MCF 10A (cell line): ENCODE measurements around the gene ARSD. TPM values are rescaled to one million over a fixed set of nuclear protein-coding genes. Genes with fewer than 3 reads are reported as not detected.

ENCODE experiments used
- BruUV-seq: library from RNA; stranded (reverse); fragments of 400-500 nt; replicated peaks from 2 replicates; lab custom pipeline; 2021; lab: Mats Ljungman, UMichigan
- CTCF ChIA-PET: fragments of 300-600 bp; sonication (Branson Sonifier 250); formaldehyde crosslinking; extraction: SDS; loops from one replicate; lab custom pipeline; 2021; ENCODE audit warnings: antibody characterized with exemption, inconsistent platforms; lab: Yijun Ruan, JAX
- POLR2A ChIA-PET: fragments of 300-600, 350-650 bp; sonication (Branson Sonifier 250); formaldehyde crosslinking; extraction: SDS; loops from one replicate; lab custom pipeline; 2020; ENCODE audit warnings: antibody characterized with exemption, inconsistent platforms; lab: Yijun Ruan, JAX
- DNase-seq: peaks from one replicate; pipeline ENCODE4 v3.0.0-alpha.2; 2018; ENCODE audit not compliant: unreplicated experiment
- H3K27ac Mint-ChIP-seq: one replicate; pipeline ENCODE4 v1.8.0; 2022; ENCODE audit warnings: mild to moderate bottlenecking, low read depth, mixed read lengths; ENCODE audit not compliant: unreplicated experiment
- H3K27me3 Mint-ChIP-seq: one replicate; pipeline ENCODE4 v1.8.0; 2022; ENCODE audit warnings: mixed read lengths; ENCODE audit not compliant: insufficient read depth, unreplicated experiment
- H3K36me3 Mint-ChIP-seq: one replicate; pipeline ENCODE4 v1.8.0; 2022; ENCODE audit warnings: mild to moderate bottlenecking, moderate library complexity, mixed read lengths; ENCODE audit not compliant: insufficient read depth, unreplicated experiment
- H3K4me1 Mint-ChIP-seq: one replicate; pipeline ENCODE4 v1.8.0; 2022; ENCODE audit warnings: mixed read lengths; ENCODE audit not compliant: insufficient read depth, unreplicated experiment
- H3K4me3 Mint-ChIP-seq: one replicate; pipeline ENCODE4 v1.8.0; 2022; ENCODE audit warnings: mild to moderate bottlenecking, moderate library complexity, mixed read lengths; ENCODE audit not compliant: unreplicated experiment
- H3K9me3 Mint-ChIP-seq: one replicate; pipeline ENCODE4 v1.8.0; 2022; ENCODE audit warnings: mixed read lengths; ENCODE audit not compliant: unreplicated experiment
- intact Hi-C: fragments of 100-400 bp; cut with micrococcal nuclease; formaldehyde crosslinking; loops from 2 replicates; pipeline ENCODE4 v1.14.1; 2022
- total RNA-seq: library from RNA; stranded (reverse); gene quantifications from 2 replicates; pipeline ENCODE4 v1.2.3, GENCODE V29; 2022
- TF ChIP-seq, protein P1 (sequence below): fragments of 200-600 bp; IDR thresholded peaks from one replicate; pipeline ENCODE4 v1.8.0; 2022; ENCODE audit warnings: antibody characterized with exemption, mild to moderate bottlenecking; ENCODE audit not compliant: unreplicated experiment

ARSD gene
- total RNA-seq, 1 experiment from 2014 or later = 21.5 TPM

GRCh38 chrX:2867206-2867605 lies 61.9 kb downstream of the ARSD start:
- Mint-ChIP-seq H3K27ac (no peak overlapping the region), H3K36me3 (peaks cover 6% of the 10 kb centered on the region), H3K27me3 (peaks cover 30% of the 10 kb centered on the region), H3K9me3 (no peaks in the 10 kb centered on the region), H3K4me1 (no peaks in the 10 kb centered on the region), H3K4me3 (no peak overlapping the region)
- no TSS peak for BruUV-seq
- intact Hi-C loops = no loop called here
- CTCF ChIA-PET = no interaction called here
- TF ChIP-seq, protein P1, sequence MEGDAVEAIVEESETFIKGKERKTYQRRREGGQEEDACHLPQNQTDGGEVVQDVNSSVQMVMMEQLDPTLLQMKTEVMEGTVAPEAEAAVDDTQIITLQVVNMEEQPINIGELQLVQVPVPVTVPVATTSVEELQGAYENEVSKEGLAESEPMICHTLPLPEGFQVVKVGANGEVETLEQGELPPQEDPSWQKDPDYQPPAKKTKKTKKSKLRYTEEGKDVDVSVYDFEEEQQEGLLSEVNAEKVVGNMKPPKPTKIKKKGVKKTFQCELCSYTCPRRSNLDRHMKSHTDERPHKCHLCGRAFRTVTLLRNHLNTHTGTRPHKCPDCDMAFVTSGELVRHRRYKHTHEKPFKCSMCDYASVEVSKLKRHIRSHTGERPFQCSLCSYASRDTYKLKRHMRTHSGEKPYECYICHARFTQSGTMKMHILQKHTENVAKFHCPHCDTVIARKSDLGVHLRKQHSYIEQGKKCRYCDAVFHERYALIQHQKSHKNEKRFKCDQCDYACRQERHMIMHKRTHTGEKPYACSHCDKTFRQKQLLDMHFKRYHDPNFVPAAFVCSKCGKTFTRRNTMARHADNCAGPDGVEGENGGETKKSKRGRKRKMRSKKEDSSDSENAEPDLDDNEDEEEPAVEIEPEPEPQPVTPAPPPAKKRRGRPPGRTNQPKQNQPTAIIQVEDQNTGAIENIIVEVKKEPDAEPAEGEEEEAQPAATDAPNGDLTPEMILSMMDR = no peak
- DNase-seq = no peak
- POLR2A ChIA-PET = no interaction called here

DNA sequence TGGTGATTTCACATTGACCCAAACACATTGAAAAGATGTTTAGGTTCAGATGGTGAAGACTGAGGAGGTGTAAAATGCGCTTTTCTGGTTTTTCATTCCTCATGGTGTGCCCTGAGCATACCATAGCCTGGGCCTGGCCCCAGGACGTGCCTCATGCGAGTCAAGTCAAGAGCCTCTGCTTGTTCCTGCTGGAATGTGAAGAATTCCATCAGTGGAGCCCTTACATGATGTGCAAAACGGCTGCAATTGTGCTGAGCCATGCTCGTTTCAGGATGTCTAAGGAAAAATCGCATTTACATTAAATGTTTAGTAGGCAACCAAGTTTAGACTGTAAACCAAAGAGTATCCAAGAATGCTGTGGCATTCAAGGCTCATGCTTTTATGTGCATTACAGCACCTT lies 65.5 kb downstream of the ARSD start:
- ChIA-PET CTCF (interaction anchor here (0.6 kb wide), 1 partner anchor 59 kb away, joined by 5 read pairs; no protein-coding TSS in a partner anchor), POLR2A (no interaction called here)
- no peaks in the 10 kb centered on the region for H3K36me3 Mint-ChIP-seq
- H3K27me3 Mint-ChIP-seq = peaks cover 42% of the 10 kb centered on the region
- DNase-seq = no peak
- H3K27ac Mint-ChIP-seq = no peak overlapping the region
- intact Hi-C loops = no loop called here
- H3K4me3 Mint-ChIP-seq = no peak overlapping the region
- H3K4me1 Mint-ChIP-seq = no peaks in the 10 kb centered on the region
- no peaks in the 10 kb centered on the region for H3K9me3 Mint-ChIP-seq
- TF ChIP-seq, protein P1 = no peak
- no TSS peak for BruUV-seq

GRCh38 chrX:2862404-2862803 lies 66.7 kb downstream of the ARSD start:
- CTCF ChIA-PET = interaction anchor here (0.6 kb wide), 1 partner anchor 173 kb away, joined by 3 read pairs; no protein-coding TSS in a partner anchor
- no peak overlapping the region for H3K27ac Mint-ChIP-seq
- intact Hi-C loops = no loop called here
- no peak overlapping the region for H3K4me3 Mint-ChIP-seq
- POLR2A ChIA-PET = no interaction called here
- H3K4me1 Mint-ChIP-seq = no peaks in the 10 kb centered on the region
- TF ChIP-seq, protein P1 = no peak
- H3K36me3 Mint-ChIP-seq = no peaks in the 10 kb centered on the region
- no peak for DNase-seq
- peaks cover 38% of the 10 kb centered on the region for H3K27me3 Mint-ChIP-seq
- BruUV-seq = no TSS peak
- H3K9me3 Mint-ChIP-seq = no peaks in the 10 kb centered on the region

DNA sequence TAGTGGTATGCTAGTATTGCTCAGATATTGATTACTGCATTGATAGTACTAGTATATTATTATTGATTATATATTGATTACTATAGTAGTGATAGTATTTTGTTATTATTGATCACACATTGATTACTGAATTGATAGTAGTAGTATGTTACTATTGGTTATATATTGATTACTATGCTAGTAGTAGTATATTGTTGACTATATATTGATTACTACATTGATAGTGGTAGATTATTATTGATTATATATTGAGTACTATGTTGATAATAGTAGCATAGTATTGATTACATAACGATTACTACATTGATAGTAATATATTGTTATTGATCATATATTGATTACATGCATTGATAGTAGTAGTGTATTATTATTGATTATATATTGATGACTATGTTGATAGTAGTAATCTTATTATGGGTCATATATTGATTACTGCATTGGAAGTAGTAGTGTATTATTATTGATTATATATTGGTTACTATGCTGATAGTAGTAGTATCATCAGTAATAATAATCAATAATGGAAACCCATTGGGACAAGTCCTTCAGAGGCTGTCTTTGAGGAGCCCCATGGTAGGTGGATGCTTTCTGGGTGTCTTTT lies 69.8 kb downstream of the ARSD start:
- BruUV-seq = no TSS peak
- TF ChIP-seq, protein P1 = no peak
- no peak overlapping the region for H3K4me3 Mint-ChIP-seq
- CTCF ChIA-PET = no interaction called here
- no peak for DNase-seq
- no peaks in the 10 kb centered on the region for H3K9me3 Mint-ChIP-seq
- peaks cover 15% of the 10 kb centered on the region for H3K27me3 Mint-ChIP-seq
- no peaks in the 10 kb centered on the region for H3K4me1 Mint-ChIP-seq
- no peaks in the 10 kb centered on the region for H3K36me3 Mint-ChIP-seq
- intact Hi-C loops = no loop called here
- no peak overlapping the region for H3K27ac Mint-ChIP-seq
- POLR2A ChIA-PET = no interaction called here
